Measurements from ENCODE around the gene FAM217B. TPM values are rescaled to one million over a fixed set of nuclear protein-coding genes. Genes with fewer than 3 reads are reported as not detected.

Gene FAM217B
- total RNA-seq, 4 donors from 2014 or later = 3.7 to 16.6 (median 5.7) TPM

DNA sequence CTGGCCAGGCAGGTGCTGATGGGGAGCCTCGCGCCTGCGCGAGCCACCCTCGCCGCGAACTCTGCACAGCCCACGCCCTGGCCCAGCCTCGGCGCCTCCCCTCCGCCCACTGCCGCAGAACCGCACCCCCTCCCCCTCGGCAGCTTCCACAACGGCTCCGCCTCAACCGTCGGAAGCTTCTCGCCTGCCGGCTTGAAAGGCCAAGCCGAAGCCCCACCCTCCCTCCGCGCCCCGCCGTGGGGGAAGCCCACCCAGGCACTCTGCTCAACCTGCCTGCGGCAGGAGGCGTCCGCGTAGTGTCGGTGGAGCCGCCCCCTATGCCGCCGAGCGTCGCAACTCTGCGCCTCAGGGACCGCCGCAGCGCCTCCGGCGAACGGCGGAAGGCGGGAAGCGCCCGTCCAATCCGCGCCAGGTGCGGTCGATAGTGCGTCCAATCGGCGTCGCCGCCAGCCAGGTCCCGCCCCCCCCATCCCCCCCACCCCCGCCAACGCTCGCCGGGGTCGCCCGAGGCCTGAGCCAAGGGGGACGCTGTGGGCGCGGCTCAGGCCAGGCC is 6.8 kb upstream of the FAM217B start, which contains the start of gene SYCP2:
Gene SYCP2, minus strand, starts transcription at position 342 of the 553 bp plus-strand sequence. CDS start 11,224 bp downstream, outside the sequence.
- TF ChIP-seq CTCF (IDR thresholded peaks at IDR 0.05) = no peak
- DNase-seq (ENCODE audit: low spot score) = no peak
- peak; percentile 55 for ATAC-seq (ENCODE audit: low FRiP score)

DNA sequence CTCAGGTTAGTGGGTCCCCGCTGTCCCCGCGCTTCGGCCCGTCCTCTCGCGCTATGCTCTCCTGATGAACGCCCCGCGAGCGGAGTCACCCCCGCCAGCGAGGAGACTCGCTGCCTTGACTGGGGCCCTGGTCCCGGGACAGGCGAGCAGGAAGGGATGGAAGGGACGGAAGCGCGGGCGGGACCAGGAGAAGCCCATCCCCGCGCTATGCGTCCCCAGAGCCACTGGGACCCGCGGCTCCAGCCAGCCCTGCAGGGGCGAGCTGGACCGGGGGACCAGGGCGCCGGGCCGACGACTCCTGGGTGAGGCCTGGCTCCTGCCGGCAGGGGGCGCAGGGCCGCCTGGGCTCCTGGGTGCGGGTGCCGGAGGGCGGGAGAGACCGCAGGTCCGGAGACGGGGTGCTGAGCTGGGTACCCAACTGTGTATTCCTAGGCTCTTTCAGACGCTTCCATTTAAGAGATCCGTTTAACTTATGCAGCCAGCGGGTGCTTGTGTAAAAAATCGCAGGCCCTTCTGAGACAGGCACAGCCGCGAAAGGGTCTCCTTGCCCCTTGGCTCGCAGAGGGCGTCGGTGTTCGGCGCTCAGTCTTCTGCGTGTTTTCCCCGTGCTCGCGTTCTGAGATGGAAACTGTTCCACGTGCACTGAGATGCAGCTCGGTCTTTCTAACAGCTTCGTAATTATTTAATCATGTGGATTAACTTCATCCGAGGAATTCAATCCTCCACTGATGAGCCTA is 6.2 kb upstream of the FAM217B start:
- ATAC-seq (ENCODE audit: low FRiP score) (peak; percentile 96), DNase-seq (ENCODE audit: low spot score) (peak; percentile 57)
- peak in 1 of 3 donors; percentile 84 for TF ChIP-seq CTCF (IDR thresholded peaks at IDR 0.05)

- TF ChIP-seq CTCF (IDR thresholded peaks at IDR 0.05) = no peak
- DNase-seq (ENCODE audit: low spot score) = no peak
- no peak for ATAC-seq (ENCODE audit: low FRiP score)
These were observed 4.6 kb upstream of the FAM217B start for GRCh38 chr20:59935457-59936185.

DNA sequence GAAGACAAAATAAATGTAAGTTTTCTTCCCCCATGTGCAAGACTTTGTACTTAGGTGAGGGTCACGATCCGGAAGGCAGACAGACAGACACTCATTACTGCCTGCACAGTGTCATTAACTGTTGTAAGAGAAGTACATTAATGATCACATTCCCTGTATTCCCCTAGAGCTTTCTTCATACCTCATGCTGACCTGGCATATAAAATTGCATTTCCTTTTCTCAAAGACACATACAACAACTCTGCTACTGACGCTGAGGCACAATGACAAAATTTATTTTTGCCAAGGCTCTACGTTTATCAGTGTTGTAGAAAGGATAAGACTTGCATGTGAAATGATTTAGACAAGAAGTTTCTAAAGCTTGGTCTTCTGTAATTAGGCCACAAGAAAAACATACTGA is 3.8 kb upstream of the FAM217B start:
- ATAC-seq (ENCODE audit: low FRiP score) (no peak), DNase-seq (ENCODE audit: low spot score) (no peak)
- TF ChIP-seq CTCF (IDR thresholded peaks at IDR 0.05) = no peak

GRCh38 chr20:59937150-59937549 is 3.0 kb upstream of the FAM217B start:
- DNase-seq (ENCODE audit: low spot score) (no peak), ATAC-seq (ENCODE audit: low FRiP score) (no peak)
- no peak for TF ChIP-seq CTCF (IDR thresholded peaks at IDR 0.05)

DNA sequence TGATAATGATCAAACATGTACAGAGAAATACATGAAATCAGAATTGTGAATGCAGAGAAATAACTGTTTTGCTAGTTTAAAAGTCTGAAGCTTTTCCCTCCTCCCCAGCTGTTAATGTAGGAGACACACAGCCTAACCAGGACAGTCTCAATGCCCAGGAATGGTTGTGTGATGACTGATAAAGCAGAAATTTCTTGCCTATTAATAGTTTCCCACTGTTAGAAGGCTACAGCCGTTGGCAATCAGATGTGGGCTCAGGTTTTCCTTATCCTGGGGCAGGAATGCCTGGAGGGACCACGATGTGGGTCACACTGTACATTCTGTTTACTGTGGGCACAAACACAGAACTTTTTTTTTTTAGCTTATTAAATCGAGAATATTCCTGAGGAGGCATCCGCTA is 2.0 kb upstream of the FAM217B start:
- ATAC-seq (ENCODE audit: low FRiP score) (no peak), DNase-seq (ENCODE audit: low spot score) (no peak)
- no peak for TF ChIP-seq CTCF (IDR thresholded peaks at IDR 0.05)
